ENCODE results near the gene MBL2. TPM values are rescaled to one million over a fixed set of nuclear protein-coding genes. Genes with fewer than 3 reads are reported as not detected.

MBL2 gene
- total RNA-seq, 1 donor from 2014 or later, result not detected

GRCh38 chr10:52810761-52811160, 38.2 kb upstream of the MBL2 start:
- Mint-ChIP-seq H3K4me1 (peaks cover 6% of the 10 kb centered on the region), H3K36me3 (ENCODE audit: low read depth) (no peaks in the 10 kb centered on the region), H3K9me3 (no peaks in the 10 kb centered on the region), H3K27me3 (no peaks in the 10 kb centered on the region), H3K4me3 (no peak overlapping the region), H3K27ac (no peak overlapping the region)
- ATAC-seq (ENCODE audit: low read depth) (no peak), DNase-seq (no peak)
- ChIA-PET POLR2A (no interaction called here), CTCF (no interaction called here)
- intact Hi-C loops (cut with micrococcal nuclease), result no loop called here
- no peak for TF ChIP-seq CTCF (IDR thresholded peaks at IDR 0.05)

- intact Hi-C loops (cut with micrococcal nuclease), result no loop called here
- DNase-seq, result no peak
- CTCF ChIA-PET, result no interaction called here
- no peak overlapping the region for H3K27ac Mint-ChIP-seq
- H3K4me3 Mint-ChIP-seq, result no peak overlapping the region
- no peaks in the 10 kb centered on the region for H3K36me3 Mint-ChIP-seq (ENCODE audit: low read depth)
- H3K27me3 Mint-ChIP-seq, result no peaks in the 10 kb centered on the region
- H3K9me3 Mint-ChIP-seq, result no peaks in the 10 kb centered on the region
- no peak for TF ChIP-seq CTCF (IDR thresholded peaks at IDR 0.05)
- no peak for ATAC-seq (ENCODE audit: low read depth)
- no peaks in the 10 kb centered on the region for H3K4me1 Mint-ChIP-seq
- POLR2A ChIA-PET, result no interaction called here
Observed at GRCh38 chr10:52807803-52808202, 35.2 kb upstream of the MBL2 start.

GRCh38 chr10:52805414-52806285, 33.1 kb upstream of the MBL2 start:
- H3K36me3 Mint-ChIP-seq (ENCODE audit: low read depth), result no peaks in the 10 kb centered on the region
- intact Hi-C loops (cut with micrococcal nuclease), result no loop called here
- H3K27ac Mint-ChIP-seq, result no peak overlapping the region
- H3K4me3 Mint-ChIP-seq, result no peak overlapping the region
- H3K4me1 Mint-ChIP-seq, result no peaks in the 10 kb centered on the region
- no peaks in the 10 kb centered on the region for H3K9me3 Mint-ChIP-seq
- DNase-seq (no peak), ATAC-seq (ENCODE audit: low read depth) (no peak)
- ChIA-PET POLR2A (no interaction called here), CTCF (no interaction called here)
- no peak for TF ChIP-seq CTCF (IDR thresholded peaks at IDR 0.05)
- H3K27me3 Mint-ChIP-seq, result no peaks in the 10 kb centered on the region

GRCh38 chr10:52801947-52802346, 29.4 kb upstream of the MBL2 start:
- no peak overlapping the region for H3K27ac Mint-ChIP-seq
- DNase-seq, result no peak
- peaks cover 4% of the 10 kb centered on the region for H3K9me3 Mint-ChIP-seq
- H3K4me1 Mint-ChIP-seq, result no peaks in the 10 kb centered on the region
- TF ChIP-seq CTCF (IDR thresholded peaks at IDR 0.05), result no peak
- ChIA-PET CTCF (no interaction called here), POLR2A (no interaction called here)
- H3K4me3 Mint-ChIP-seq, result no peak overlapping the region
- ATAC-seq (ENCODE audit: low read depth), result no peak
- no peaks in the 10 kb centered on the region for H3K27me3 Mint-ChIP-seq
- no peaks in the 10 kb centered on the region for H3K36me3 Mint-ChIP-seq (ENCODE audit: low read depth)
- intact Hi-C loops (cut with micrococcal nuclease), result no loop called here

GRCh38 chr10:52786098-52786497, 13.5 kb upstream of the MBL2 start:
- TF ChIP-seq CTCF (IDR thresholded peaks at IDR 0.05), result no peak
- CTCF ChIA-PET, result no interaction called here
- Mint-ChIP-seq H3K27me3 (no peaks in the 10 kb centered on the region), H3K4me3 (no peak overlapping the region), H3K36me3 (ENCODE audit: low read depth) (no peaks in the 10 kb centered on the region), H3K9me3 (no peaks in the 10 kb centered on the region), H3K27ac (no peak overlapping the region), H3K4me1 (no peaks in the 10 kb centered on the region)
- POLR2A ChIA-PET, result no interaction called here
- DNase-seq (no peak), ATAC-seq (ENCODE audit: low read depth) (no peak)
- intact Hi-C loops (cut with micrococcal nuclease), result no loop called here
